GM19372 (cell line): ENCODE data around the gene DNAJC5G.
"Not testable (repeated sequence)": the region's sequence is repeated elsewhere in the genome, so short reads cannot be mapped to it uniquely, and the experiment has no call there.

Experiments used
- ATAC-seq: cut with Tn5 transposase; IDR thresholded peaks from one replicate; pipeline ENCODE4 v1.9.1; 2021; ENCODE audit warnings: mild to moderate bottlenecking, low read depth, moderate library complexity; ENCODE audit not compliant: unreplicated experiment

DNAJC5G gene

DNA sequence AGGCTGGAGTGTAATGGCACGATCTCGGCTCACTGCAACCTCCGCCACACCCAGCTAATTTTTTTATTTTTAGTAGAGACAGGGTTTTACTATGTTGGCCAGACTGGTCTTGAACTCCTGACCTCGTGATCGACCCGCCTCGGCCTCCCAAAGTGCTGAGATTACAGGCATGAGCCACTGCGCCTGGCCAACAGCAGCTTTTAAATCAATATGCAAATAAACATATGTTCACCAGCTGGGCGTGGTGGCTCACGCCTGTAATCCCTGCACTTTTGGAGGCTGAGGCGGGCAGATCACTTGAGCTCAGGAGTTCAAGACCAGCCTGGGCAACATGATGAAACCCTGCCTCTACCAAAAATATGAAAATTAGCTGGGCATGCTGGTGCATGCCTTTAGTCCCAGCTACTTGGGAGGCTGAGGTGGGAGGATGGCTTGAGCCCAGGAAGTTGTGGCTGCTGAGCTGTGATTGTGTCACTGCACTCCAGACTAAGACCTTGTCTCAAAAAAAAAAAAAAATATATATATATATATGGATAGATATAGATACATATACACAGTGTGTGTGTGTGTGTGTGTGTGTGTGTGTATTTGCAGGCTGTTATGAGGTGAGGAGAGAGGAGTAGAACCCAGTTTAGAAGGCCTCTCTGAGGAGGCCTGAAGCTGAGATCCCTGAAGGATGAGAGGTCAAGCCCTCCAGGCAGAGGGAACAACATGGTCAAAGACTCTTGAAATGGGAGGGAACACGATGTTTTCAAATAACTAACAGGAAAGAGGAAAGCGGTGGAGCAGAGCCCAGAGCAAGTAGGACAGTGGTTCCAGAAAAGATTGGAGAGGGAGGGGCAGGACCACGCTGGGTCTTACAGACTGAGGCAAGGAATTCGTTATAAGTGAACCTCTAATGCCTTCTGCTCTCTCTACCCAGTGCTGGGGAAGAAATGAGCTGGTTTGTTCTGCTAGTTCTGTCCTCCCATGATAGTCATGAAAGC lies 2.4 kb upstream of the DNAJC5G start:
- ATAC-seq = not testable (repeated sequence)

DNA sequence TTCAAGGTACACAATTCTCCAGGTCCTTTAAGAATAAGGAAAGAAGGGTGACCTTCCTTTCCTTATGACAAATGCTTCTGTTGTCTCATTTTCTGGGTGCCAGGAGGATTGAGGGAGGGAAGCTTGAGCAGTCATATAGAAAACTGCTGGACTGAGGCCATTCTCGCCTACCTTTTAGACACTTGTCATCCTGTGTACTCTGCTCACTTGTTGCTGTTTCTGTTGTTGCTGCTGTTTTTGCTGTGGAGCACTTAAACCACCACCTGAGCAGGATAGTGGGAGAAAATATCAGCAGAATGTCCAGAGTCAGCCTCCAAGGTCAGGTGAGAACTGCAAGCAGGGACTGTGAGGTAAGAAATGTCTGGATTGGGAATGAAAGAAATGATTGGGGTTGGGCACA lies 2.8 kb downstream of the DNAJC5G start:
- no peak for ATAC-seq

DNA sequence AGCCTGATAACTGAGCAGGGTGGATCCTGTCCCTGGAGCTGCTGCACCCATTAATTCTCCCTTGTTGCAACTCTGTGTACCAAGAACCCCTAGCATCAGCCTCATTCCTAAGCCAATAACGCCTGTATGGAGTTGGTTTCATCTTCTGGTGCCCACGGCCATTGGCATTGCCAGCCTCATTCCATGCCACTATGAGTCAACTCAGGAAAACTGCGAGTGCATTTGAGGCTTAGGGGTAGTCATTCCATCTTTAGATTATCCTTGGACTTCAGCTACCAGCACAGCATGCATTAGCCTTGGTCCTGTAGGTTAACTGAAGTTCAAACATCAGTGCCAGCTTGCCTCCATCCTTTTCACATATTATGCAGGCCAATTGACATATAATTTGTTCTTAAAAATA lies 5.6 kb downstream of the DNAJC5G start:
- ATAC-seq = no peak

DNA sequence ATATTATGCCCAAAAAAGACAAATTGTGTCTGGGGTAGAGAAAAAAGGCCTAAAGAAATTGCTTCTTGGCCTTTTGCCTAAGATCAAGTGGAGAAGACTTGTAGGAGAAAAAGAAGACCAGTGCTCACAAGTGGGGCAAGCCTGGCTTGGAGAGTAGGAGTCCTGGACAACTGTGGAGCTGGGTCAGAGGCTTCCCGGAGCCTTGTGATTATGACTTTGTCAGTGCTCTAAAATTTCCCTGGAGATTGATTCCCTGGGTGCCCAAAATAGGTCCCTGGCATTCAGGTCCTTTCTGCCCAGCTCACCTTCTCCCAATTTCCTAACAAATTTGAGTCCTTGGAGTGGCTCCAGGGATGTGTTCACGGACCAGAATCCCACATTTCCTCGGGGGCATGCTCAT lies 6.2 kb downstream of the DNAJC5G start:
- ATAC-seq = no peak

DNA sequence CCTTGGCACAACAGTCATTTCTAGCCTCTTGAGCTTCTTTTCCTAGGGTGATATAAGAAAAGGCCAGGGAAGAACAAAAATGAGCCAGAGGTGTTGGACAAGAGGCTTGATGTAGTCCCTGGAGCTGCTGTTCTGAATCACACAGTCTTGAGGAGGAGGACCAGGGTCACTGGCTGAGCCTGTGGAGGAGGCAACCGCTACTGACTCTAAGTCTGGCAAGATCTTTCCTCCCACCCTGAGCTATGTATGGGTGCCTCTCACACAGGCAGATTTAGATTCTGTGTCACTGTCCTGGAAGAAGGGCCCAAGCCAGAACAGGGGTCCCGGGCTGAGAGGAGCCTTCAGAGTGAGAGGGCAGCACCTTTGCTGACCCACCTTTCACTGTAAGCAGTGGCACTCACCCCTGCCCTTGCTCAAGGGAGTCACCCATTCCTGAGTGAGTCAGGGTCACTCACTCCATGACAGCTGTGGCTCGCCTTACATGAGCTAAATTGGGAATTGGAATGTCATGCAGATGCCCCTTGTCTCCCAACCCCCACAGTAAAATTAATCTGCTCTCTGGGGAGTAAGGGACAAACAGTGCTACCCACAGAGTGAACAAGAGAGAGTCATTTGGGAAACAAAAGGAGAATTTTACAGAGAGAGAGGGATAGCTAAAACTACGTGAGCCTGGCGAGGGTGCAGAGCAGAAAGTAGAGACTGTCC lies 6.8 kb downstream of the DNAJC5G start, which contains the start of gene TRIM54:
Gene TRIM54 (plus strand): TSS at position 575 of the 705 bp plus-strand sequence. CDS start 303 bp downstream, outside the sequence.
- no peak for ATAC-seq

DNA sequence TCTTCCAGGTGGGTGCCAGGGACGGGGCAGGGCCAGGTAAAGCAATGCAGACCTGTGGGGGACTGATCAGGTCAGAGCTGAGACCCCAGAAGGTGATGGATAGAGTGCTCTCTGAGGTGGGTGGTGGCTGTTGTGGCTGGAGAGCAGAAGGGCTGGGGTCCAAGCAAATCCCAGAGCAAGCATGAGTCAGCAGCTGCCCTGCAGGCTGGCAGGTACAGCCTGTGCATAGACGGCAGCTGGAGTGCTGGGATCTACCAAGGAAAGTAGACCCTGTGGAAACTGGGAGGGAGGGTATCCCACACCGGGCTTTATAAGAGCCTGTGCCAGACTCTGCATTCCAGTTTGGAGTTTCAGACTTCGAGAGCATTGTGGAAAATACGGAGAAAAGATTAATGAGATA lies 7.7 kb downstream of the DNAJC5G start:
- ATAC-seq = no peak

DNA sequence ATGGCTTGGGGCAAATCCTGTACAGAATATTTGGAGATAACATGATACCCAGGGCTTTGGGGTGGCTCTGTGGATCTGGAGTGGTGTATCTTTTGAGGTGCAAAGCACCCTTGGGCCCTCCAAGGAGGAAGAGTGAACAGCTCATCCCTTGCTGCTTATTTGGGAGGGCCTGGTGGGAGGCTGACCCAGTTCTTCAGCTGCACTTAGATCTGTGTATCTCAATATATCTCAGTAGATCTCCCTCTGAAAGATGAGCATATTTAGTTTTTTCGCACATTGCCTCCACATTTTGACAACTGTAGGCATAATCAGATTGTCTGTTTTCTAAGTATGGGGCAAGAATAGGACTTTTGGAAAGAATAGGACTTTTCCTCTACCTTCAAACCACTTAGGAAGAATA lies 9.8 kb downstream of the DNAJC5G start:
- ATAC-seq = no peak

DNA sequence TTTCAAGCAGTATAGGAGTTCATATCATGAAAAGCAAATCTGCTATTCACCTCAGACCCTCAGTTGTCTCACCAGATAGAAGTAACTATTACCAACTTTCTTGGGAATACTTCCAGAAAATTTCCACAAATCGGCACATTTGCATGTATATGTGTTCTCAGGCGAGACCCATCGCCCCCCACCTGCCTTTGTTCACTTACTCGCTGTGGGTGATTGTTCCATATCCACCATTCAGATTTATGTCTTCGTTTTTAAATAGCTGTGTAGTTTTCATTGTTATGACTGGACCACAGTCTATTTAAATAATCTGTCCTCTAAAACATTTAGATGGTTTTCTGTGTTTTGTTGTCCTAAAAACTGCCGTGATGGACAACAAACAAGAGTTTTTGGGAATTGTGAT lies 10.2 kb downstream of the DNAJC5G start:
- ATAC-seq = no peak

DNA sequence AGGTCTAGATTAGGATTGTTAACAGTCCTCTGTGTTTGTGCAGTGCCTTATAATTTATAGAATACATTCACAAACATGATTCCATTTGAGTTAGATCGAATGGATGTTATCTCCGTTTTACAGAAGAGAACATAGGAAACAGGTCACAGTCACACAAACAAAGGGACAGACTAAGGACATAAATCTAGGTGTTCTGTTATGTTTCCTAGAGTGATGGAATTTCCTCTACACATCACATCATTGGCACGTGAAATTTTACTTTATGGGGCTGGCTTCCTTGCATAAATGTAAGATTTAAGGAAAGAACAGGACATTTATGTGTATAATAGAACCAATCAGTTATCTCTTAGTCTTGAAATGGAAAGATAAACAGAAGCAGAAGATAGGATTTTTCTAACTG lies 13.4 kb downstream of the DNAJC5G start:
- no peak for ATAC-seq

DNA sequence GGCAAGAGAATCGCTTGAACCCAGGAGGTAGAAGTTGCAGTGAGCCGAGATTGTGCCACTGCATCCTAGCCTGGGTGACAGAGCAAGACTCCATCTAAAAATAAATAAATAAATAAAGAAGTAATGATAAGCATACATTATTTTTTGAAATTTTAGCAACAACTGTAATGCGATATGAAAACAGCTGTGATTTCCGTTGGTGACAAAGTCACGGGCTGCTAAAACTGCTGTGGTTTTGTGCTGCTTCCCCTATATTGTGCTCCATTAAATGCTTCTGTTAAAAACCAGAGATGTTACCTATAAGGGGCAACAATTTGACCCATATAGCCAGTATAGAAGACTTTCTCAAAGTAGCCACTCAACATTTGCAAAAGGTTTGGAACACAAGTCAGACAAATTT lies 15.3 kb downstream of the DNAJC5G start:
- no peak for ATAC-seq

DNA sequence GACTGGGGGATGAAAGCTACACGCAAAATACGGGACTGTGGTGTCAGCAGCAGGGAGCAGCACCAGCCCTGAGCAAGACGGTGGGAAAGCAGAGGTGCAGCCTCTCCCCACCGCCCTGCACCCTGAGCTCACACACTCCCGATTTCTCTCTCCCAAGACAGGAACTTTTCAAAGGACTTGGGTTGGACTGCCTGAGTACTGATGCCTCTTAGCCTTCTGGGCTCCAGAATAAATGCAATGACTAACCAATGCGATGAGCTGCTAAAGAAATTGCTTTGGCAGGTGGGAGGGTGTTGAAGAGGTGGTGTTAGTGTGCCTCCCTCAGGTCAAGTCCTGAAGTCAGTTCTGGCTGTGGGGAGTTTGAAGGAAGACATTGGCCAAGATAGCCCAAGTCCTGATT lies 16.6 kb downstream of the DNAJC5G start:
- no peak for ATAC-seq

DNA sequence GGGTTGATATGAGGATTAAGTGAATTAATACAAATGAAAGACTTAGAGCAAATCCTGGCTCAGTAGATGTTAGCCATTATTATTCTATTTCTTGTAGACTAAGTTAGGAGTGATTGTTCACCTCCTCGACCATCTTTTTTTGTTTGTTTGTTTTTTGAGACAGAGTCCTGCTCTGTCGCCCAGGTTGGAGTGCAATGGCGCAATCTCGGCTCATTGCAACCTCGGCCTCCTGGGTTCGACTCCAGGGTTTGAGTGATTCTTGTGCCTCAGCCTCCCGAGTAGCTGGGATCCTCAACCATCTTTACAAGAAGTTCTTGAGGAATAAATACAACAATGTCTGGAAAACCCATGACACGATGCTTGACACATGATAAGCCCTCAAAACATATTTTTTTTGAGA lies 19.7 kb downstream of the DNAJC5G start:
- no peak for ATAC-seq

DNA sequence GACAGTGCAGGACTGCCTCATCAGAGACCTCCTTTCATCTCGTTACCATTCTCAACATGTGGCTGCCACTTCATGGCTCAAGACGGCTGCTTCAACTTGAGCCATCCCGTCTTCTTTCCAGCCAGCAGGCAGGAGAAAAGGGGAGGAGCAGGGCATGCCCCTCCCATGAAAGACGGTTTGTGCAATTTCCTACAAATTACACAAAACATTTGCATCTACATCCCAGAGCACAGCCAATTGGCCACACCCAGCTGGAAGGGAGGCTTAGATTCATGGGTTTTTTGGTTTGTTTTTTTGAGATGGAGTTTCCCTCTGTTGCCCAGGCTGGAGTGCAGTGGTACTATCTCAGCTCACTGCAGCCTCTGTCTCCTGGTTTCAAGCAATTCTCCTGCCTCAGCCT lies 21.2 kb downstream of the DNAJC5G start:
- ATAC-seq = no peak

DNA sequence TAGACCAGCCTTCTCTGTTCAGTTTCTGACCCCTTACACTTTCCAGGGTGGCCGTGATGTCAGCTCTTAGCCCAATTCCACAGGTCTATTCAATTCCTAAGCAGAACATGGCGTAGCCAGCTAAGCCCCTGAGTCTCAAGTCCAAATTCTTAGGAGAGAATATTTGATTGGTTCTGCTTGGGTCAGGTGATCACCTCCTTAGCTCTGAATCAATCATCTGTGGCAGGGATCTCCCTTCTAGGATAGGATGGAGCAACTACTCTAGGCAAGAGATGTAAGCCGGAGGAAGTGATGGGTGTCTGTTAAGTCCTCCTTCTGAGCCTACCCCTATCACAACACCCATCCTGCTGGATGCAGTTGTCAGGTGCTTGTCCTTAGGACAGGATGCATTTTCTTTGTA lies 22.0 kb downstream of the DNAJC5G start:
- no peak for ATAC-seq

DNA sequence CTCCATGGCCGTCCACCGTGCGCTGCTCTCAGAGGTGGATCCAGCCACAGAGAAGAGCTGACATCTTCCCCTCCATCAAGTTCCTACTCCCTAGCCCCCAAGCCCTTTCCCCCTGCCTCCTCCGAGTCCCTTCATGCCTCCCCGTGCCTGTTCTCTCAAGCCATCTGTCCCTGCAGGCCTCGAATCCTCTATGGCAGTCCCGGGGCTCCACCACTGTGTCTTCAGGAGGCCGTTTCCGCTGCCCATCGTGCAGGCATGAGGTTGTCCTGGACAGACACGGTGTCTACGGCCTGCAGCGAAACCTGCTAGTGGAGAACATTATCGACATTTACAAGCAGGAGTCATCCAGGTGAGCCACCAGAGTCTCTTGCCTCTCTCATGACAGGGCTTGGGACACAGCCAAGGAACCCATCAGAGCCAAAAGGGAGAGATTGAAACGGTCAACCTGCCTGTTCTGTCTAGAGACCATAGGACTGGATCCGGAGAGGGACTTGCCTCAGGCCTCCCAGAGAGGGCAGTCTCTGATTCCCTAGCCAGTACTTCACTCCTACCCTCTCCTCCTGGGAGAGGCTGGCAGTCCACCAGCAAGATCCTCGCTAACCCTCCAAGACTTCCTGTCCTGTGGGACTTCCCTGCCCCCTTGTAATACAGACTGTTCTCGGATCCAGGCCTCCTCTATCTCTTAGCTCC lies 23.3 kb downstream of the DNAJC5G start:
- no peak for ATAC-seq

DNA sequence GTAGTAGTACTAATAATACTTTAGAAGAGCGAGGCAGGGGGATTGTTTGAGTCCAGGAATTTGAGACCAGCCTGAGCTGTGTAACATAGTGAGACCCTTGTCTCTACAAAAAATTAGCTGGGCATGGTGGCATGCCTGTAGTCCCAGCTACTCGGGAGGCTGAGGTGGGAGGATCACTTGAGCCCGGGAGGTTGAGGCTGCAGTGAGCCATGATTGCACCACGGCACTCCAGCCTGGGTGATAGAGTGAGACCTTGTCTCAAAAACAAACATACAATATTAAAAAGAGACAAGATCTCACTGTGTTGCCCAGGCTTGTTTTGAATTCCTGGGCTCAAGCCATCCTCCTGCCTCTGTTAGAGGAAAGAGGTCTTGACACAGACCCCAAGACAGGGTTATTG lies 25.4 kb downstream of the DNAJC5G start:
- ATAC-seq = not testable (repeated sequence)

DNA sequence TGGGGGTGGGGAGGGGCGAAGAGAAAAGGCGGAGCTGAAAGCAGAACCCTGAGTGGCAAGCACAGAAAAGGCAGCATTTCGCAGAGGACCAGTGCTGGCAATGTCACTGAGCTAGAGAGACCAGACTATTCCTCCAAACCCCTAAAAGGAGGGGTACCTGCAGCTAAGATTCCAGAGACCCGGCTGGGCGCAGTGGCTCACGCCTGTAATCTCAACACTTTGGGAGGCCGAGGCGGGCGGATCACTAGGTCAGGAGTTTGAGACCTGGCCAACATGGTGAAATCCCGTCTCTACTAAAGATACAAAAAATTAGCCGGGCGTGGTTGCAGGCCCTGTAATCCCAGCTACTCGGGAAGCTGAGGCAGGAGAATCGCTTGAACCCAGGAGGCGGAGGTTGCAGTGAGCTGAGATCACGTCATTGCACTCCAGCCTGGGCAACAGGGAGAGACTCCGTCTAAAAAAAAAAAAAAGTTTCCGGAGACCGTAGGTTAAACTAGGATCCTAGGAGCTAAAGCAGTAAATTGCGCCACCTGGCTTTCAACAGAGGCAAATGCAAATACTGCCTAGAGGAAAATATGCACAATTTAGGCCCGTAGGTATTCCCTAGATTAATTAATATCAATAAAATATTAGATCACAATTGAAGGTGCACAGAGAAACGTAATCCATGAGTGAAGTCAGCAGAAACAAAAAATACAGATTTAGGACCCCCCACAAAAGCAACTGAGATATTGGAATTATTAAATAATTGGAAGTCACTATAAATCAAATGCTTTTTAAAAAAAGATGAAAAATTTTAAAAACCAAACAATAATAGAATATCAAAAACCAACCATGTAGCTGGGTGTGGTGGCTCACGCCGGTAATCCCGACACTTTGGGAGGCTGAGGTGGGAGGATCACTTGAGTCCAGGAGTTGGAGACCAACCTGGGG lies 28.1 kb downstream of the DNAJC5G start:
- ATAC-seq = no peak

DNA sequence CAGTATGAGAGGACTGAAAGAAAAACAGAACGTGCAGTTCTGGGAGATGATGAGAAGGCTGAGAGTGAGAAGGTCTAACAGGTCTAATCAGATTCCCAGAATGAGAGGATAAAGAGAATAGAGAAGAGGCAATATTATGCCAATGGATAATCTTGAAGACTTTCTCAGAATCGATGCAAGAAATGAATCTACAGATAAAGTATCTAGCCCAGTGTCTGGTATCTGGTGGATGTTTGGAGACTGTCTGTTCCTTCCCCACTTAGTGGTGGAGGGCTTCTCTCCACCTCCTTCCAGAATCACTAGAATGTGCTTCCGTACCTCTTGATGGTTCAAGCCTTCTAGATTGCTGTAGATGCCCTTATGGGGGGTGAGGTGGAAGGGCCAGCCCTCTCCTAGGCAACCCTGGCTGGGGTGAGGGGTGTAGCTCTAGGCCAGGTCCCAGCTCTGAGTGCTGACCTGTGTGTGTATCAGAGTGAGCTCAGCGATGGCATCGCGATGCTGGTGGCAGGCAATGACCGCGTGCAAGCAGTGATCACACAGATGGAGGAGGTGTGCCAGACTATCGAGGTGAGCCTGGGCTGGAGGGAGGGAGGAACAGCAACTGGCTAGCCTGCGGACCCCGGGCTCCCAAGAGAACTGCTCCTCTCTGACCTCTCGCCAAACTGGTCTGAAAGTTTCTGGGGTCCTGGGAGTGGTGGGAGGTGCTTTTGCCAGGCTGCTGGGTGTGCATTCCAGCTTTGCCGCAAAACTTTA lies 29.4 kb downstream of the DNAJC5G start:
- no peak for ATAC-seq

DNA sequence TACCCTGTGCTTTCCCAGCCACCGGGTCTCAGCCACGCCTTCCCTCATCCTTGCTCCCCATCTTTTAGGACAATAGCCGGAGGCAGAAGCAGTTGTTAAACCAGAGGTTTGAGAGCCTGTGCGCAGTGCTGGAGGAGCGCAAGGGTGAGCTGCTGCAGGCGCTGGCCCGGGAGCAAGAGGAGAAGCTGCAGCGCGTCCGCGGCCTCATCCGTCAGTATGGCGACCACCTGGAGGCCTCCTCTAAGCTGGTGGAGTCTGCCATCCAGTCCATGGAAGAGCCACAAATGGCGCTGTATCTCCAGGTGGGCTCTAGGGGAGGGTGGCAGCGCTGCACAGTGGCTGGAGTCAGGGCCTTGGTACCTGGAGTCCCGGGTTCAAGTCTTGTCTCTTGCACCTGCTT lies 30.3 kb downstream of the DNAJC5G start:
- no peak for ATAC-seq
